Measurements from ENCODE around the gene UVRAG. TPM values are rescaled to one million over a fixed set of nuclear protein-coding genes. Genes with fewer than 3 reads are reported as not detected.

The UVRAG gene
- total and polyA plus RNA-seq, 2 of the 13 experiments (the other 11 are each of a cell fraction or from before 2014, with no cell fraction given), result 9.7 to 17.3 TPM

DNA sequence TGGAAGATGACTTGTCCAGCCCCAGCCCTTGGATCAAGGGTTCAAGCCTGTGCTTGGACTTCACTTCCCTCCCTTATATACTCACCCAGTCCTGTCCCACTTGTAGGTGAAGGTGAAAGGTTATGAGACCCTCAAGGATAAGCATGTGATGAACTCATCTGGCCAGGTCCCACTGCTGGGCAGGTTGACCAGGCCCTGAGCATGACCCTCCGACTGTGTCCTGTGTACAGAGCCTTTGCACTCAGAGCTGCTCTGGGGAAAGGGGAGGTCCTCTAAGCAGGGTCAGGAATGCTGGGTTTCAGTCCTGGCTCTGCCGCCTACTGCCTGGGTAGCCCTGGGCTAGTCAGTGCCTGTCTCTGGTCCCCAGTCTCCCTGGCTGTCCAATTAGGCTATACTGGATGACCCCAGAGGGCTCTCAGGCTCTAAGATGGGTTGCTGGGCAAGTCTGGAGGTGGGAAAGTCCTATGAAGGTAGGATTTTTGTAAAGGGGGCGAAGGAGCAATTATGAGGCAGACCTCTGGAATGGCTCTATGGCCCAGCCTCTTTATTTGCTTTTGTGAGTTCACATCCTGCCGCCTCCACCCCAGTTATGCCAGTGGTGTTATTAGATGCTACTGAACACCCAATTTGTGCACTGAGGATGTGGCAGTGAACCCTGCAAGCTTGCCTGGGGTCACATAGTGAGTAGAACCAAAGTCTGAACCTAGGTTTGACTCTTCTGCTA, 32.3 kb upstream of the UVRAG start (continued):
- TF ChIP-seq PBX2 (CRISPR knock-in tag; IDR thresholded peaks at IDR 0.05) (no peak), ZNF138 (CRISPR knock-in tag; IDR thresholded peaks at IDR 0.05; ENCODE audit: low read depth) (no peak), CENPT (CRISPR knock-in tag; IDR thresholded peaks at IDR 0.05; ENCODE audit: low read depth) (no peak), REPIN1 (CRISPR knock-in tag; IDR thresholded peaks at IDR 0.05; ENCODE audit: borderline replicate concordance, low read depth) (peak; percentile 43), GATA4 (IDR thresholded peaks at IDR 0.05; ENCODE audit: borderline replicate concordance, low read depth) (peak; percentile 42; the same call in 1 of the 2 replicates), ZNF598 (CRISPR knock-in tag; IDR thresholded peaks at IDR 0.05; ENCODE audit: borderline replicate concordance) (peak; percentile 82; the same call in 1 of the 2 replicates), ZNF607 (CRISPR knock-in tag; IDR thresholded peaks at IDR 0.05; ENCODE audit: borderline replicate concordance) (no peak), POLR2G (IDR thresholded peaks at IDR 0.05; ENCODE audit: low read depth, low read length) (peak; percentile 67), FOXK1 (CRISPR knock-in tag; IDR thresholded peaks at IDR 0.05; ENCODE audit: borderline replicate concordance, low read depth) (no peak; the same call in 1 of the 2 replicates), ZNF281 (CRISPR knock-in tag; IDR thresholded peaks at IDR 0.05; ENCODE audit: borderline replicate concordance) (no peak), CBFB (CRISPR knock-in tag; IDR thresholded peaks at IDR 0.05) (0 out of 2 replicates have a peak, but pooled peaks have one; percentile 14), TP53 (CRISPR knock-in tag; conservative IDR thresholded peaks at IDR 0.05) (no peak), SP2 (CRISPR knock-in tag; IDR thresholded peaks at IDR 0.05) (no peak), ZNF253 (CRISPR knock-in tag; IDR thresholded peaks at IDR 0.05; ENCODE audit: borderline replicate concordance) (no peak), SRSF4 (IDR thresholded peaks at IDR 0.05; ENCODE audit: low read depth, low read length, poor library complexity, severe bottlenecking) (no peak), PAF1 (CRISPR knock-in tag; IDR thresholded peaks at IDR 0.05) (no peak)
- TF ChIP-seq, protein P1, sequence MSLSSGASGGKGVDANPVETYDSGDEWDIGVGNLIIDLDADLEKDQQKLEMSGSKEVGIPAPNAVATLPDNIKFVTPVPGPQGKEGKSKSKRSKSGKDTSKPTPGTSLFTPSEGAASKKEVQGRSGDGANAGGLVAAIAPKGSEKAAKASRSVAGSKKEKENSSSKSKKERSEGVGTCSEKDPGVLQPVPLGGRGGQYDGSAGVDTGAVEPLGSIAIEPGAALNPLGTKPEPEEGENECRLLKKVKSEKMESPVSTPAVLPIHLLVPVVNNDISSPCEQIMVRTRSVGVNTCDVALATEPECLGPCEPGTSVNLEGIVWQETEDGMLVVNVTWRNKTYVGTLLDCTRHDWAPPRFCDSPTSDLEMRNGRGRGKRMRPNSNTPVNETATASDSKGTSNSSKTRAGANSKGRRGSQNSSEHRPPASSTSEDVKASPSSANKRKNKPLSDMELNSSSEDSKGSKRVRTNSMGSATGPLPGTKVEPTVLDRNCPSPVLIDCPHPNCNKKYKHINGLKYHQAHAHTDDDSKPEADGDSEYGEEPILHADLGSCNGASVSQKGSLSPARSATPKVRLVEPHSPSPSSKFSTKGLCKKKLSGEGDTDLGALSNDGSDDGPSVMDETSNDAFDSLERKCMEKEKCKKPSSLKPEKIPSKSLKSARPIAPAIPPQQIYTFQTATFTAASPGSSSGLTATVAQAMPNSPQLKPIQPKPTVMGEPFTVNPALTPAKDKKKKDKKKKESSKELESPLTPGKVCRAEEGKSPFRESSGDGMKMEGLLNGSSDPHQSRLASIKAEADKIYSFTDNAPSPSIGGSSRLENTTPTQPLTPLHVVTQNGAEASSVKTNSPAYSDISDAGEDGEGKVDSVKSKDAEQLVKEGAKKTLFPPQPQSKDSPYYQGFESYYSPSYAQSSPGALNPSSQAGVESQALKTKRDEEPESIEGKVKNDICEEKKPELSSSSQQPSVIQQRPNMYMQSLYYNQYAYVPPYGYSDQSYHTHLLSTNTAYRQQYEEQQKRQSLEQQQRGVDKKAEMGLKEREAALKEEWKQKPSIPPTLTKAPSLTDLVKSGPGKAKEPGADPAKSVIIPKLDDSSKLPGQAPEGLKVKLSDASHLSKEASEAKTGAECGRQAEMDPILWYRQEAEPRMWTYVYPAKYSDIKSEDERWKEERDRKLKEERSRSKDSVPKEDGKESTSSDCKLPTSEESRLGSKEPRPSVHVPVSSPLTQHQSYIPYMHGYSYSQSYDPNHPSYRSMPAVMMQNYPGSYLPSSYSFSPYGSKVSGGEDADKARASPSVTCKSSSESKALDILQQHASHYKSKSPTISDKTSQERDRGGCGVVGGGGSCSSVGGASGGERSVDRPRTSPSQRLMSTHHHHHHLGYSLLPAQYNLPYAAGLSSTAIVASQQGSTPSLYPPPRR (CRISPR knock-in tag; IDR thresholded peaks at IDR 0.05; ENCODE audit: borderline replicate concordance), result peak; percentile 84
- TF ChIP-seq, protein P2, sequence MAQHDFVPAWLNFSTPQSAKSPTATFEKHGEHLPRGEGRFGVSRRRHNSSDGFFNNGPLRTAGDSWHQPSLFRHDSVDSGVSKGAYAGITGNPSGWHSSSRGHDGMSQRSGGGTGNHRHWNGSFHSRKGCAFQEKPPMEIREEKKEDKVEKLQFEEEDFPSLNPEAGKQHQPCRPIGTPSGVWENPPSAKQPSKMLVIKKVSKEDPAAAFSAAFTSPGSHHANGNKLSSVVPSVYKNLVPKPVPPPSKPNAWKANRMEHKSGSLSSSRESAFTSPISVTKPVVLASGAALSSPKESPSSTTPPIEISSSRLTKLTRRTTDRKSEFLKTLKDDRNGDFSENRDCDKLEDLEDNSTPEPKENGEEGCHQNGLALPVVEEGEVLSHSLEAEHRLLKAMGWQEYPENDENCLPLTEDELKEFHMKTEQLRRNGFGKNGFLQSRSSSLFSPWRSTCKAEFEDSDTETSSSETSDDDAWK (CRISPR knock-in tag; IDR thresholded peaks at IDR 0.05), result no peak

Measured in HepG2 (cell line).